Breast epithelium (tissue), 3 donors: ENCODE results near the gene RASL11A.

ENCODE experiments used
- POLR2A ChIP-seq: fragments of 450-650 bp; IDR thresholded peaks from one replicate; pipeline ENCODE4 v1.6.1; 2016; ENCODE audit warnings: antibody characterized with exemption, mild to moderate bottlenecking, moderate library complexity
- POLR2AphosphoS5 ChIP-seq, 3 donors: sonication (generic); formaldehyde crosslinking; IDR thresholded peaks; one replicate each; pipeline ENCODE4 v1.6.1; 2017; ENCODE audit warnings: antibody characterized with exemption in 3 of 3
- TF ChIP-seq, protein P1 (sequence below), 3 donors: fragments of 450-650 bp; IDR thresholded peaks; one replicate each; pipeline ENCODE4 v1.5.1; 2016 to 2017; ENCODE audit warnings: antibody characterized with exemption in 3 of 3, mild to moderate bottlenecking in 3 of 3, moderate library complexity in 3 of 3

DNA sequence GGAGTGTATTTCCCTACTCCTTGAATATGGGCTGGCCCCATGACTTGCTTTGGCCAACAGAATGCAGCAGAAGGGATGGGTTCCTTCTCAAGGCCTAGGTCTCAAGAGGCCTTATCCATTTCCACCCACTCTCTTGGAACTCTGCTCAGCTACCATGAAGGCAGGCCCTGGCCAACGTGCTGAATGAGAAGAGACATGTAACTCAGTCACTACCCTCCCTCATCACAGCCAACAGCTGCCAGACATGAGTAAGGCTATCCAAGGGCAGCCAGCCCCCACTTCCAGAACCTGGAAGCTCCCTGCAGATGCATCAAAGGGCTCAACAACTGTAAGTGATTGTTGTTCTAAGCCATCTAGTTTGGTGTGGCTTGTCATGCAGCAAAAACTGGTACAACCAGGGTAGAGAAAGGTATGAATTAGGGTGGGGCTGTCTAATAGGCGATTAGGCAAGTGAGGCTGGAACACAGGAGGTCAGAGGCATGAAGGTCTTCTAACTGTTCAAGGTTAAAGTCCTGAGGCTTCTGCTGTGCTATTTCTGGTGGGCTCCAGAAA lies 1.4 kb upstream of the RASL11A start:
- TF ChIP-seq, protein P1, sequence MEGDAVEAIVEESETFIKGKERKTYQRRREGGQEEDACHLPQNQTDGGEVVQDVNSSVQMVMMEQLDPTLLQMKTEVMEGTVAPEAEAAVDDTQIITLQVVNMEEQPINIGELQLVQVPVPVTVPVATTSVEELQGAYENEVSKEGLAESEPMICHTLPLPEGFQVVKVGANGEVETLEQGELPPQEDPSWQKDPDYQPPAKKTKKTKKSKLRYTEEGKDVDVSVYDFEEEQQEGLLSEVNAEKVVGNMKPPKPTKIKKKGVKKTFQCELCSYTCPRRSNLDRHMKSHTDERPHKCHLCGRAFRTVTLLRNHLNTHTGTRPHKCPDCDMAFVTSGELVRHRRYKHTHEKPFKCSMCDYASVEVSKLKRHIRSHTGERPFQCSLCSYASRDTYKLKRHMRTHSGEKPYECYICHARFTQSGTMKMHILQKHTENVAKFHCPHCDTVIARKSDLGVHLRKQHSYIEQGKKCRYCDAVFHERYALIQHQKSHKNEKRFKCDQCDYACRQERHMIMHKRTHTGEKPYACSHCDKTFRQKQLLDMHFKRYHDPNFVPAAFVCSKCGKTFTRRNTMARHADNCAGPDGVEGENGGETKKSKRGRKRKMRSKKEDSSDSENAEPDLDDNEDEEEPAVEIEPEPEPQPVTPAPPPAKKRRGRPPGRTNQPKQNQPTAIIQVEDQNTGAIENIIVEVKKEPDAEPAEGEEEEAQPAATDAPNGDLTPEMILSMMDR (IDR thresholded peaks at IDR 0.05): no peak
- TF ChIP-seq POLR2AphosphoS5 (IDR thresholded peaks at IDR 0.05) (no peak), POLR2A (no peak)
